HG03460 (cell line): Measurements from ENCODE around the gene PATJ.
"Not testable (repeated sequence)": the region's sequence is repeated elsewhere in the genome, so short reads cannot be mapped to it uniquely, and the experiment has no call there.

Experiments used
- ATAC-seq: cut with Tn5 transposase; IDR thresholded peaks from one replicate; pipeline ENCODE4 v1.9.1; 2021; ENCODE audit not compliant: unreplicated experiment

Gene PATJ

DNA sequence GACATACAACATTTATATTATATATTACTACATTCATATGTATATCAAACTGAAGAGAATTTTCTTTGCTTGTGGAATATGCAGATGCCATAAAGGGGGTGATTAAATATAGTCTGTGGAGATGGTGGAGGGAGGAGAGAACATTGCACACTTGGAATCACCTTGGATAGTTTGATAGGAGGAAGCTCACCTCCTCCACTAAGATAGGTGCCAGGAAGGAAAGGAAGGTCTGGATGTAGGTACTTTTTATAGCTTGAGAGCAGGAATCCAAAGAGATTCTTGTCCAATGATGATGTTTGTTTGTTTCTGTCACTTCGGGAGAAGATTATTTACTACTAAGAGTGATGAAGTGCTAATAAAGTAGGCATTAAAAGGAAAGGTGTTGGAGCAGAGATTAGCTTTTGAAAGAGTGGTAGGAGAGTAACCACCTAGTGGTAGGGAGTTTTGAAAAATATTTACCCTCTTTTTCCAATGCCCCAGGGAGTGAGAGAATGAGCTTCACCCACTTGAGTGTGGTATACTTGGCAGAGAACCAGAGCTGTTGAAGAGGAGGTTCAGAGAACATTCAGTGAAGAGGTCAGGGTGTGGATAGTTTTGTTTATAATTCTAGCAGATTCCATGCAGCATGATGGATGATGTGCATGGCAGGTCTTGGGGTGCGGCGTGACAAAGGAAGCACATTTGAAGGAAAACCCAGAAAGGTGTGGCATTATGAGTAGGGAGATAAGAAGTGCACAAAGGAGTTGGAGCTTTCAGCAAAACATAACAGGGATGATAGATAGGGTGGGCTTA, 145.0 kb downstream of the PATJ start:
- no peak for ATAC-seq

- no peak for ATAC-seq
Measured at GRCh38 chr1:61887931-61888564, 145.8 kb downstream of the PATJ start.

DNA sequence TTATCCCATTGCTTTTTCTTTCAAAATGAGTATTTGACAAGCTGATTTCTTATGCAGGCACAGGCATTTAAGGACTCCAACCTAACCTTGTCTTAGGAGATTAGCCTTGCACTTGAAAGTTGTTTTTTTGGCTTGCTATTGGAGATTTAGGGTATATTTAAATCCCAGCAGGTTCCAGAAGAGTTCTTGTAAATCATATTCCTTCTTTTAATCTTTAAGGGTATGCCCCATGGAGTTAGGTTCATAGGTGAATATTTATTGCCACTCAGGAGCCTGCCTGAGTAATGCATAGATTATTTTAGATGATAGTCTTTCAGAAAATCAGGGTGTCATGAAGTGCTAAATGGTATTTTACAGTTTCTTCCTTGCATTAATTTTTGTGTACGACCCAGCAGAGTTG, 146.5 kb downstream of the PATJ start:
- ATAC-seq, result no peak

DNA sequence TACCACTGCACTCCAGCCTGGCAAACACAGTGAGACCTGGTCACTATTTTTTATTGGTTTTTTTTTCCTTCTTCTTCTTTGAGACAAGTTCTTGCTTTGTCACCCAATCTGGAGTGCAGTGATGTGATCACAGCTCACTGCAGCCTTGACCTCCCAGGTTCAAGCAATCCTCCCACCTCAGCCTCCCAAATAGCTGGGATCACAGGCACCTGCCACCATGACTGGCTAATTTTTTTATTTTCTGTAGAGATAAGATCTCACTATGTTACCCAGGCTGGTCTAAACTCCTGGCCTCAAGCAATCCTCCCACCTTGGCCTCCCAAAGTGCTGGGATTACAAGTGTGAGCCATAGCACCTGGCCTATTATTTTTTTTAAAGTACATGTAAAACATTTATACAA, 148.2 kb downstream of the PATJ start:
- not testable (repeated sequence) for ATAC-seq

GRCh38 chr1:61892977-61893376, 150.7 kb downstream of the PATJ start:
- no peak for ATAC-seq

- not testable (repeated sequence) for ATAC-seq
Measured at GRCh38 chr1:61894296-61894695, 152.0 kb downstream of the PATJ start.

DNA sequence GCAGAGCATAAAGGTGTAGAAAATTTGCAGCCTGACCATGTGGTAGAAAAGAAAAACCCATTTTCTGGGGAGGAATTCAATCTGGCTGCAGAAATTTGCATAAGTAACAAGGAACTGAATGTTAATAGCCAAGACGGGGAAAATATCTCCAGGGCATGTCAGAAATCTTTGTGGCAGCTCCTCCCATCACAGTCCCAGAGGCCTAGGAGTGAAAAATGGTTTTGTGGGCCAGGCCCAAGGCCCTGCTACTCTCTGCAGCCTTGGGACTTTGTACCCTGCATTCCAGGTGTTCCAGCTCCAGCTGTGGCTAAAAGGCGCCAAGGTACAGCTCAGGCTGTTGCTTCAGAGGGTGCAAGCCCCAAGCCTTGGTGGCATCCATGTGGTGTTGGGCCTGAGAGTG, 152.9 kb downstream of the PATJ start:
- no peak for ATAC-seq

DNA sequence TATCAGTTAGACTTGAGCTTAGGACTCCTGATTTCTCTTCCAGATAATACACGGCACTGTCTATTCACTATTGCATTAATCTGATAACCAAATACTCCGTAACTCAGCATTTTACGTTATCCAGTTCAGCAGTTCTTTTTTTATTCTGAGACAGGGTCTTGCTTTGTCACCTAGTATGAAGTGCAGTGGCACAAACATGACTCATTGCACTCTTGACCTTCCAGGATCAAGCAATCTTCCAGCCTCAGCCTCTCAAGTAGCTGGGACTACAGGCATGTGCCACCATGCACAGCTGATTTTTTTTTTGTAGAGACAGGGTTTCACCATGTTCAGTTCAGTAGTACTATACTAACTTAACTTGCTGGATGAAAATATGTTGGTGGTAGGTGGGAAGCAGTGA, 156.4 kb downstream of the PATJ start:
- ATAC-seq, result no peak

DNA sequence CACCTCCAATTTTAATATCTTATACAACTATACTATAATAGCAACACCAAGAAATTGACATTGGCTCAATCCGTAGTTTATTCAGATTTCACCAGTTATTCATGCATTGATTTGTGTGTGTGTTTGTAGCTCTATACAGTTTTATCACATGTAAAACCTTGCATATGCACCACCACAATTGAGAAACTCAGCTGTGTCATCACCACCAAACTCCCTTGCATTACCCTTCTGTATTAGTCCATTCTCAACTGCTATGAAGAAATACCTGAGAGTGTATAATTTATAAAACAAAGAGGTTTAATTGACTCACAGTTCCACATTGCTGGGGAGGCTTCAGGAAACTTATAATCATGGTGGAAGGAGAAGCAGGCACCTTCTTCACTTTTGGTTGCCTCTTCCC, 162.1 kb downstream of the PATJ start:
- ATAC-seq, result no peak

DNA sequence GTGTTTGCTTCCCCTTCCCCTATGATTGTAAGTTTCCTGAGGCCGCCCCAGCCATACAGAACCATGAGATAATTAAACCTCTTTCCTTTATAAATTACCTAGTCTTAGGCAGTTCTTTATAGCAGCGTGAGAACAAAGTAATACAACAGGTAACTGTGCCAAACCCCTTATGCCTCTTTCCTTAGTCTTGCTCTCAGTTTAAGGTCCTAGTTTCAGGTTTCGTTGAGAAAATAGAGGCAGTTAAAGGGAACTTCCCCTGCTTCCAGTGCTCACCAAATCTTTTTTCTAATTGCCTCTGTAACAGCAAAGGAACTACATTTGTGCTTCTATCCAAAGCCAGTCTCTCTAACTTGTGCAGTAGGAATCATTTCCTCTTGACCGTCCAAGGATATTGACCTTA, 164.8 kb downstream of the PATJ start:
- ATAC-seq, result no peak

- ATAC-seq, result no peak
Measured at GRCh38 chr1:61910035-61910434, 167.8 kb downstream of the PATJ start.

DNA sequence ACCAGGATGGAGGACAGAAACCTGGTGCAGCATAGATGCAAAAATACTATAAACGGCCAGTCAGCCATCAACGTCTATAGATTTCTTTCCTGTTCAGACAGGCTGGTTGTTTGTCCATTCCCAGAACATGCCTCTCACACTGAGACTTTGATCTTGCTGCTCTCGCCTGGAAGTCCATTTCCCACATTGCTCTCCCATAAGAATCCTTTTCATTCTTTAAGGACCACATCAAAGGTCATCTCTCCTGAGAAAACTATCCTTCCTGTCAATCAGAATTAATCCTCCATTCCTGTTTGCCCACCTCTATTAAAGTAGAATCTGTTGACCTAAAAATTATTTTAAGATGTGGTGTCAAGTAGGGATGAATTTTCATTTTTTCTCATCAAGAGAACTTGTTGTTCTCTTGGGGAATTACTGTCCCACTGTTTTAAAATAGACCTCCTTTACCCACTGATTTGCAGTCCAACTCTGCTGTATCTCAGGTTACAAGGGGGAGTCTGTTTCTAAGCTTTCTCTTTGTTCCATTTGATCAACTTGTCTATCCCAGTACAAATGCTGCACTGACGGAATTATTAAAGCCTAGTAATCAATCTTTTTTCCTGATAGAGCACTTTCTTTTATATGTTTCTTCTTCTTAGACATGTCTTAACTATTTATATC, 172.7 kb downstream of the PATJ start:
- no peak for ATAC-seq

DNA sequence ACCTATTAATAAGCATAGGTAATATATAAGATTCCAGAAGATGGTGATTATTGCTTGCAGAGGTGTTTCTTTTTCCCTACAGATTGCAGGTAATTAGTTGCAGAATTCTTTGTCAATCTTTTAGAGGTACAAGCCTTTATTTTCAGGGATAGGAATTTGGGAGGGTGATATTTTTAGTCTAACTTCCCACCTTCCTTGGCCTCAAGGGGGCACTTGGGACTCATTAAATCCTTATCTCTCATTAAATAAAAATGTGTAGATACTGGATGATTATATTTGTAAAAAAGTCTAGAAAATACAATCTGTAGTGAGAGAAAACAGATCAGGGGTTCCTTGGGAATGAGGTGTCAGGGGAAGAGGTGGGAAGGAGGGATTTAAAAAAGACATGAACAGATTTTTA, 179.2 kb downstream of the PATJ start:
- ATAC-seq, result no peak

DNA sequence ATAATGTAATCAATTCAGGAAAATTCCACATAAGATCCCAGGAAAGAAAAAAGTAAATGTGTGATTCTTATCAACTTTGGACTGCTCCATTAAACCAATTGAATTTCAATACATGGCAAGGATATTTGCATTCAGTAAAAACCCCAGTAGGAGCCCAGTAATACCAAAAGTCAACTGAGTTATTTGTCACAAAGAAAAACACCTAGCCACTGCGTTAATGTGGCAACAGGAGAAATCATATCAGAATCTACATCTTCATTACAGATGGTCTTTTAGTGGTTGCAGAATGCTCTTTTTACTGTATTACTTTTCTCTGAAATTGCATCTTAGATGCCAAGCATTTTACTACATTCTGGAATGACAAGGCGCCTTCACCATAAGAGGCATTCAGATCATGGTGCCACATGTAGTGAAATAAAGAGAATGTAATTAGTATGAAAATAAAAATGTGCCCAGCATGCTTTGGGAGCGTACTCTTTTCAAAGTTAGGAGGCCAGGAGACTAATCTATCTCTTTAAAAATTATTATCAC, 180.7 kb downstream of the PATJ start:
- ATAC-seq, result no peak

GRCh38 chr1:61925591-61926298, 183.5 kb downstream of the PATJ start:
- ATAC-seq, result no peak

DNA sequence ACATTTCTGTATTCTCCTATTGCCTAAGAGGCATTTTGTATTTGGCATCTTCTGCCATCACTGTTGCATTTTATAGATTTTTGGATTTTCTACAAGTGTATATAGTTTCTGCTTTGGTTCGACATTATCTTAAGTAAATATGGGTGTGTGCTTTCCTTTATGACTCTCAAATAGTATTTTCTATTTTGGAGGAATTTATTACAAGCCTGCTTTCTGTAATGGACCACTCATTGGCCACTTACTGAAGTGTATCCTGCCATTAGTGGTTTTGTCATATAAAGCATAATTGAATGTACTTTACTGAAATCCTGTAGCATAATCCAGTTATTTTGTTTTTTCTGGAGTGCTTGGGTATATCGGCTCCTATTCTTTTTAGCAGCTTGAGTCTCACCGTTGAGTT, 184.3 kb downstream of the PATJ start:
- no peak for ATAC-seq

- no peak for ATAC-seq
Measured at GRCh38 chr1:61930116-61930645, 187.9 kb downstream of the PATJ start.

DNA sequence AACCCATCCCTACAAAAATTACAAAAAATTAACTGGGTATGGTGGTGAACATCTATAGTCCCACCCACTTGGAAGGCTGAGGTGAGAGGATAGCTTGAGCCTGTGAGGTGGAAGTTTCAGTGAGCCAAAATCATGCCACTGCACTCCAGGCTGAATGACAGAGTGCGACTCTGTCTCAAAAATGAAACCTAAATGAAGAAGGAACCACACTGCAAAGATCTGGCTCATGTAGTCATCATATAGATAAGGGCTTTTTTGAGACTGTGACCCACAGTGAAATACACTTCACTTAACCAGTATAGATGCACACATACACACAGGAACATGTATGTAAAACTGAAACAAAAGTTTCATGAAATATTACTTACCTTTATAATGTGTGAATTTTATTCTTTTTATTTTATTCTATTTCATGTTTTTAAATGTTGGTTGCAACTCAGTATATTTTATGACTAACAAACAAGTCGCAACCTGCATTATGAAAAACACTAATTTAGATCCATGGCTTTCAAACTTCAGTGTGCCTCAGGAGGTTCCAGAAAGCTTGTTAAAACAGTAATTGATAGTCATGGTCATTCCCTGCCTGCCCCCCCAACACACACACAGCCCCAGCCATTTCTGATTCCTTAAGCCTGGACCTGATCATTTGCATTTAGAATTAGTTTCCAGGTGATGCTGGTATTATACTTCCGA, 189.5 kb downstream of the PATJ start:
- ATAC-seq, result no peak

GRCh38 chr1:61935516-61935915, 193.2 kb downstream of the PATJ start:
- ATAC-seq, result no peak

DNA sequence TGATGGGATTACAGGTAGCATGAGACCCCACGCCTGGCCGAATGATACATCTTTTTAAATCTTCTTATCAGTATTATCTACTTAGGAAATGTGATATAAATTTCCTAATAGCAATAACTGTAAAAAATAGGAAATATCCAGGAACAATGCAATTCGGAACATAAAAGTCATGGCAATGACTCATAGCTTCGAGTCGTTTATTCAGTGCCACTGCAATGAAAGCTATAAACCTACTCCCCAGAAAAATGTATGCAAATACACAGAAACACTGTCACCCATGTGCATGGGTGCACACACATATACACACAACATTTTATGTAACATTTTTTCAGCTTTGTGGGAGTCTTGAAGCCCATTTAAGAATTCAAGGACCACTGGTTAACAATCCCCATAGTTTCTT, 194.6 kb downstream of the PATJ start:
- ATAC-seq, result no peak

- ATAC-seq, result no peak
Measured at GRCh38 chr1:61941794-61942193, 199.5 kb downstream of the PATJ start.
